Thoracic aorta (tissue), 2 donors: ENCODE measurements around the gene GSTO2. TPM values are rescaled to one million over a fixed set of nuclear protein-coding genes. Genes with fewer than 3 reads are reported as not detected.

Source experiments
- ATAC-seq: fragments of 150-250 bp; one replicate; pipeline ENCODE4 v1.8.0; 2017; ENCODE audit warnings: low read depth; ENCODE audit not compliant: insufficient number of reproducible peaks, low FRiP score
- DNase-seq: peaks from one replicate; pipeline ENCODE4 v3.0.0-alpha.2; 2020; ENCODE audit warnings: low spot score
- H3K27ac ChIP-seq, 2 donors: fragments of 200-600 bp; sonication (generic); 1 replicate in 1 of 2; 2 replicates in 1 of 2; pipeline ENCODE4 v1.5.1; 2016; ENCODE audit warnings: mild to moderate bottlenecking in 2 of 2, moderate library complexity in 2 of 2
- H3K27me3 ChIP-seq: fragments of 200-600 bp; sonication (generic); replicated peaks from 2 replicates; pipeline ENCODE4 v1.6.0; 2016; ENCODE audit warnings: mild to moderate bottlenecking; ENCODE audit not compliant: insufficient read depth
- H3K36me3 ChIP-seq: fragments of 200-600 bp; sonication (generic); one replicate; pipeline ENCODE4 v1.5.1; 2016
- H3K4me1 ChIP-seq, 2 donors: fragments of 200-600 bp; sonication (generic); 1 replicate in 1 of 2; 2 replicates in 1 of 2; pipeline versions ENCODE4 v1.5.1 to v1.6.0; 2016; ENCODE audit warnings: low read depth in 2 of 2, mild to moderate bottlenecking in 1 of 2; ENCODE audit not compliant: control insufficient read depth in 1 of 2
- H3K4me3 ChIP-seq: fragments of 200-600 bp; sonication (generic); 2 replicates; pipeline ENCODE4 v1.5.1; 2016; ENCODE audit warnings: mild to moderate bottlenecking
- H3K9me3 ChIP-seq: fragments of 200-600 bp; sonication (generic); 2 replicates; pipeline ENCODE4 v1.5.1; 2016
- CTCF ChIP-seq: fragments of 200-600 bp; sonication (generic); IDR thresholded peaks from one replicate; pipeline ENCODE4 v1.5.1; 2019; ENCODE audit warnings: antibody characterized with exemption
- total RNA-seq, 2 donors: library from RNA; depleted of rRNA; stranded (reverse); fragments of >200 nt; gene quantifications; one replicate each; pipeline versions ENCODE4 v1.1.0 to v1.2.3, GENCODE V29; 2016

GSTO2 gene
- total RNA-seq, 2 donors from 2014 or later: 2.8 to 3.0 TPM

GRCh38 chr10:104250371-104250770 lies 18.6 kb upstream of the GSTO2 start:
- H3K9me3 ChIP-seq: peaks cover 4% of the 10 kb centered on the region
- H3K36me3 ChIP-seq: no peaks in the 10 kb centered on the region
- no peak overlapping the region for H3K4me3 ChIP-seq
- no peak for TF ChIP-seq CTCF
- peaks cover 0 to 5% of the 10 kb centered on the region in 2 donors for H3K4me1 ChIP-seq
- no peak overlapping the region for H3K27ac ChIP-seq
- no peak for DNase-seq
- no peak for ATAC-seq
- H3K27me3 ChIP-seq: no peaks in the 10 kb centered on the region

- ATAC-seq: no peak
- Histone ChIP-seq H3K9me3 (peaks cover 4% of the 10 kb centered on the region), H3K27ac (no peak overlapping the region), H3K27me3 (no peaks in the 10 kb centered on the region), H3K4me1 (peaks cover 5 to 12% of the 10 kb centered on the region in 2 donors), H3K4me3 (no peak overlapping the region), H3K36me3 (no peaks in the 10 kb centered on the region)
- no peak for TF ChIP-seq CTCF
- DNase-seq: no peak
Measured at GRCh38 chr10:104251443-104251842, 17.5 kb upstream of the GSTO2 start.

GRCh38 chr10:104252368-104252767 lies 16.6 kb upstream of the GSTO2 start:
- no peak overlapping the region for H3K4me3 ChIP-seq
- H3K36me3 ChIP-seq: no peaks in the 10 kb centered on the region
- no peaks in the 10 kb centered on the region for H3K27me3 ChIP-seq
- H3K27ac ChIP-seq: no peak overlapping the region
- no peak for TF ChIP-seq CTCF
- no peak for ATAC-seq
- H3K9me3 ChIP-seq: no peaks in the 10 kb centered on the region
- H3K4me1 ChIP-seq: peaks cover 10 to 21% of the 10 kb centered on the region in 2 donors
- no peak for DNase-seq

- Histone ChIP-seq H3K27ac (no peak overlapping the region), H3K4me1 (peaks cover 10 to 29% of the 10 kb centered on the region in 2 donors), H3K36me3 (peaks cover 2% of the 10 kb centered on the region), H3K27me3 (no peaks in the 10 kb centered on the region), H3K4me3 (no peak overlapping the region), H3K9me3 (no peaks in the 10 kb centered on the region)
- ATAC-seq: no peak
- no peak for TF ChIP-seq CTCF
- DNase-seq: no peak
Measured at GRCh38 chr10:104253106-104253505, 15.9 kb upstream of the GSTO2 start.

- ATAC-seq (no peak), DNase-seq (no peak)
- H3K4me3 ChIP-seq: peak overlapping the region; percentile 89
- no peak for TF ChIP-seq CTCF
- H3K9me3 ChIP-seq: no peaks in the 10 kb centered on the region
- H3K27me3 ChIP-seq: no peaks in the 10 kb centered on the region
- peak overlapping the region; percentile 92 to 94 for H3K27ac ChIP-seq
- H3K4me1 ChIP-seq: peaks cover 10 to 31% of the 10 kb centered on the region in 2 donors
- peaks cover 6% of the 10 kb centered on the region for H3K36me3 ChIP-seq
Measured at GRCh38 chr10:104253606-104254410, 15.2 kb upstream of the GSTO2 start.
